Keratinocyte (primary cell): ENCODE measurements around the gene MIF4GD. TPM values are rescaled to one million over a fixed set of nuclear protein-coding genes. Genes with fewer than 3 reads are reported as not detected.

Source experiments
- DNase-seq: peaks from one replicate; pipeline ENCODE4 v3.0.0-alpha.2; 2011; ENCODE audit warnings: low read depth, missing footprints, low spot score
- FAIRE-seq: peaks from 2 replicates; lab custom pipeline; 2011; peaks lifted over from hg19 to GRCh38; lab: Jason Lieb, UNC
- H2AFZ ChIP-seq: 2 replicates; pipeline ENCODE4 v1.6.0; 2012; ENCODE audit warnings: low read length, control low read depth, inconsistent platforms; ENCODE audit not compliant: control insufficient read depth
- H3K27ac ChIP-seq: 2 replicates; pipeline ENCODE4 v1.5.1; 2011; ENCODE audit warnings: low read length; ENCODE audit not compliant: control insufficient read depth, insufficient read depth
- H3K27me3 ChIP-seq: 3 replicates; pipeline ENCODE4 v1.6.0; 2011; ENCODE audit warnings: low read length; ENCODE audit not compliant: control insufficient read depth, insufficient read depth; ENCODE audit errors: extremely low read depth
- H3K36me3 ChIP-seq, 2 experiments: 2 replicates in 1 of 2; 3 replicates in 1 of 2; pipeline ENCODE4 v1.5.1; 2011; ENCODE audit warnings: low read length in 2 of 2, mild to moderate bottlenecking in 1 of 2; ENCODE audit not compliant: control insufficient read depth in 2 of 2, insufficient read depth in 2 of 2; ENCODE audit errors: extremely low read depth in 1 of 2
- H3K4me1 ChIP-seq: 3 replicates; pipeline ENCODE4 v1.5.1; 2011; ENCODE audit warnings: low read length; ENCODE audit not compliant: control insufficient read depth, insufficient read depth; ENCODE audit errors: extremely low read depth
- H3K4me2 ChIP-seq: 3 replicates; pipeline ENCODE4 v1.6.0; 2011; ENCODE audit warnings: low read depth, low read length; ENCODE audit not compliant: control insufficient read depth, insufficient read depth; ENCODE audit errors: extremely low read depth
- H3K4me3 ChIP-seq, 3 experiments: fragments of 200-600 bp in 1 of 3; sonication (generic) in 1 of 3; 2 replicates in 2 of 3; 3 replicates in 1 of 3; pipeline ENCODE4 v1.5.1; 2011 to 2016; ENCODE audit warnings: low read length in 3 of 3, mild to moderate bottlenecking in 3 of 3, control low read depth in 2 of 3, inconsistent platforms in 1 of 3, low read depth in 1 of 3, mixed read lengths in 1 of 3, mixed run types in 1 of 3, moderate library complexity in 1 of 3; ENCODE audit not compliant: control insufficient read depth in 2 of 3, insufficient read depth in 2 of 3; ENCODE audit errors: extremely low read depth in 1 of 3
- H3K79me2 ChIP-seq: 2 replicates; pipeline ENCODE4 v1.6.0; 2012; ENCODE audit warnings: low read length; ENCODE audit not compliant: control insufficient read depth, insufficient read depth
- H3K9ac ChIP-seq: 3 replicates; pipeline ENCODE4 v1.6.0; 2011; ENCODE audit warnings: low read length; ENCODE audit not compliant: control insufficient read depth, insufficient read depth; ENCODE audit errors: extremely low read depth
- H3K9me1 ChIP-seq: 3 replicates; pipeline ENCODE4 v1.6.0; 2011; ENCODE audit warnings: low read length; ENCODE audit not compliant: control insufficient read depth, insufficient read depth; ENCODE audit errors: extremely low read depth
- H3K9me3 ChIP-seq: 2 replicates; pipeline ENCODE4 v1.5.1; 2012; ENCODE audit warnings: low read depth, low read length; ENCODE audit not compliant: control insufficient read depth
- H4K20me1 ChIP-seq: 3 replicates; pipeline ENCODE4 v1.6.0; 2011; ENCODE audit warnings: low read length; ENCODE audit not compliant: control insufficient read depth, insufficient read depth; ENCODE audit errors: extremely low read depth
- EZH2 ChIP-seq: IDR thresholded peaks from one replicate; pipeline ENCODE4 v1.6.1; 2012; ENCODE audit warnings: inconsistent platforms, mild to moderate bottlenecking, low read length, moderate library complexity
- dilution Hi-C: fragments of 300-500 bp; cut with MboI; formaldehyde crosslinking; loops from one replicate; pipeline ENCODE4 v1.7.0; 2020; ENCODE audit warnings: low sequenced_read_pairs; ENCODE audit not compliant: extremely low pct_ligation_motif_present
- polyA plus RNA-seq, 5 experiments: library from polyadenylated mRNA; depleted of rRNA in 3 of 5; stranded (reverse) in 3 of 5; stranded (forward) in 1 of 5; unstranded in 1 of 5; fragments of >200 nt; gene quantifications; 1 replicate in 1 of 5; 2 replicates in 3 of 5; 3 replicates in 1 of 5; pipeline versions ENCODE4 v1.2.1 to v1.2.3, GENCODE V29; 2011 to 2012; ENCODE audit warnings: missing spikeins in 2 of 5, low read depth in 1 of 5, low replicate concordance in 1 of 5
- TF ChIP-seq, protein P1 (sequence below), 3 experiments: IDR thresholded peaks in 1 of 3; conservative IDR thresholded peaks in 1 of 3; optimal IDR thresholded peaks in 1 of 3; 2 replicates in 2 of 3; 3 replicates in 1 of 3; pipeline versions ENCODE3 to v1.5.1; 2011; ENCODE audit warnings: low read length in 3 of 3, mild to moderate bottlenecking in 3 of 3, moderate library complexity in 2 of 3, control low read depth in 1 of 3, inconsistent platforms in 1 of 3; ENCODE audit not compliant: insufficient read depth in 2 of 3; ENCODE audit errors: extremely low read depth in 1 of 3

Gene MIF4GD
- polyA plus RNA-seq, 1 donor (not counting 4 experiments of a cell fraction or from before 2014, with no cell fraction given), result 15.9 TPM

DNA sequence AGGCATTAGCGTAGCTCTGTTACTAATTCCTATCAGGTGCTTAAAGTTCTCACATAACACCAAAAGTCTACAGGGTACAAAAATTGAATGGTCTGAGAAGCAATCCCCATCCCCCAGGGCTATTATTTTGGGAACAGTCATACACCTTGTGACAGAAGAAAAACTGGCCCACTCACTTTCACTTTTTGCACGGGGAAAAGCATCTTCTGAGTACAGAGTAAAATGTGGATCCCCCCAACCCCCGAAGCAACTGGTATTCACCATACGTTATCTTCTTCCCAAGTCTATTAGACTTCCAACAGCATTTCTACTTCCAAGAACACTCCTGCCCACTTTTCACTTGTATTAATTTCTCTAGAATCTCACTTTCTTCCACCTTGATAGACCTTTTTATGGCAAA lies 21.5 kb downstream of the MIF4GD start:
- Histone ChIP-seq H3K36me3 (peaks cover 15% of the 10 kb centered on the region in 2 experiments), H3K9me1 (no peaks in the 10 kb centered on the region), H3K4me3 (no peak overlapping the region), H2AFZ (no peak overlapping the region), H3K27me3 (no peaks in the 10 kb centered on the region), H4K20me1 (no peaks in the 10 kb centered on the region), H3K9me3 (no peaks in the 10 kb centered on the region), H3K79me2 (peaks cover 42% of the 10 kb centered on the region), H3K9ac (no peak overlapping the region), H3K4me2 (no peak overlapping the region), H3K27ac (no peak overlapping the region), H3K4me1 (no peaks in the 10 kb centered on the region)
- TF ChIP-seq, protein P1, sequence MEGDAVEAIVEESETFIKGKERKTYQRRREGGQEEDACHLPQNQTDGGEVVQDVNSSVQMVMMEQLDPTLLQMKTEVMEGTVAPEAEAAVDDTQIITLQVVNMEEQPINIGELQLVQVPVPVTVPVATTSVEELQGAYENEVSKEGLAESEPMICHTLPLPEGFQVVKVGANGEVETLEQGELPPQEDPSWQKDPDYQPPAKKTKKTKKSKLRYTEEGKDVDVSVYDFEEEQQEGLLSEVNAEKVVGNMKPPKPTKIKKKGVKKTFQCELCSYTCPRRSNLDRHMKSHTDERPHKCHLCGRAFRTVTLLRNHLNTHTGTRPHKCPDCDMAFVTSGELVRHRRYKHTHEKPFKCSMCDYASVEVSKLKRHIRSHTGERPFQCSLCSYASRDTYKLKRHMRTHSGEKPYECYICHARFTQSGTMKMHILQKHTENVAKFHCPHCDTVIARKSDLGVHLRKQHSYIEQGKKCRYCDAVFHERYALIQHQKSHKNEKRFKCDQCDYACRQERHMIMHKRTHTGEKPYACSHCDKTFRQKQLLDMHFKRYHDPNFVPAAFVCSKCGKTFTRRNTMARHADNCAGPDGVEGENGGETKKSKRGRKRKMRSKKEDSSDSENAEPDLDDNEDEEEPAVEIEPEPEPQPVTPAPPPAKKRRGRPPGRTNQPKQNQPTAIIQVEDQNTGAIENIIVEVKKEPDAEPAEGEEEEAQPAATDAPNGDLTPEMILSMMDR (optimal IDR thresholded peaks at IDR 0.05 in 1 of 3, IDR thresholded peaks at IDR 0.05 in 1 of 3, conservative IDR thresholded peaks at IDR 0.05 in 1 of 3; ENCODE audit: extremely low read depth in 1 of 3, insufficient read depth in 2 of 3, low read length in 3 of 3), result no peak
- no peak for TF ChIP-seq EZH2
- FAIRE-seq, result no peak
- dilution Hi-C loops, result no loop called here
- DNase-seq, result no peak

DNA sequence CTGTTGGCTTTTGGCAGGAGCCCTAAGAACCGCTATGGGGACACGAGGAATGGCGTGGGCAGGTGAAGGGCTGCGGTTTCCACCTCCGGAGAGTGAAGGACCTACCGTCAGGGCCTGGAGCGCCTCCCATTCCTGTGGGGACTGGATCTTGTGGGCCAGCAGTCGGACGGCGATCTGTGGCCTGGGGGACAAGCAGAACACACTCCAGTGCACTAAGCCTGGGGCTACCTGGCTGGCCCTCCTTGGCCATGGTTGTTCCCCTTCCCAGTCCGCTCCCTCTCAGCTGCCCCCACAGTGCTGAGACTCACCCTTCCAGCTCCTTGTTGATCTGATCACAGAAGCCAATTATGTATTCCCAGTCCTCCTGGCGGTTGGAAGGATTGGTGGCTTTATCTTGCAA lies 24.6 kb downstream of the MIF4GD start:
- H3K9me3 ChIP-seq, result no peaks in the 10 kb centered on the region
- DNase-seq (no peak), FAIRE-seq (no peak)
- H4K20me1 ChIP-seq, result no peaks in the 10 kb centered on the region
- H3K9me1 ChIP-seq, result no peaks in the 10 kb centered on the region
- no peak overlapping the region for H3K9ac ChIP-seq
- no peak overlapping the region for H3K4me3 ChIP-seq
- H3K4me2 ChIP-seq, result no peak overlapping the region
- H3K36me3 ChIP-seq, result peaks cover 38 to 39% of the 10 kb centered on the region in 2 experiments
- no peaks in the 10 kb centered on the region for H3K4me1 ChIP-seq
- dilution Hi-C loops, result no loop called here
- no peak overlapping the region for H3K27ac ChIP-seq
- no peak overlapping the region for H2AFZ ChIP-seq
- H3K79me2 ChIP-seq, result peaks cover 22% of the 10 kb centered on the region
- TF ChIP-seq EZH2, result no peak
- TF ChIP-seq, protein P1 (optimal IDR thresholded peaks at IDR 0.05 in 1 of 3, IDR thresholded peaks at IDR 0.05 in 1 of 3, conservative IDR thresholded peaks at IDR 0.05 in 1 of 3; ENCODE audit: extremely low read depth in 1 of 3, insufficient read depth in 2 of 3, low read length in 3 of 3), result no peak
- no peaks in the 10 kb centered on the region for H3K27me3 ChIP-seq
